CD1c-positive myeloid dendritic cell (primary cell): ENCODE results near the gene CENPQ.
"Not testable (repeated sequence)": the region's sequence is repeated elsewhere in the genome, so short reads cannot be mapped to it uniquely, and the experiment has no call there.

Source experiments
- DNase-seq: peaks from one replicate; pipeline ENCODE4 v3.0.0-alpha.2; 2016; ENCODE audit errors: extremely low spot score

The CENPQ gene

GRCh38 chr6:49462927-49463611, at the start of gene CENPQ, which contains the start of gene MMUT:
Gene CENPQ, plus strand, starts transcription at chr6:49463370. Its CDS starts 6,807 bp downstream, at chr6:49470177.
Gene MMUT, minus strand, starts transcription at chr6:49463253. Its CDS starts 3,787 bp downstream, at chr6:49459466.
- DNase-seq = peak; percentile 98

GRCh38 chr6:49415358-49415757, 47.8 kb upstream of the CENPQ start:
- DNase-seq = no peak

- DNase-seq = no peak
Measured at GRCh38 chr6:49416195-49416594, 47.0 kb upstream of the CENPQ start.

- DNase-seq = no peak
Measured at GRCh38 chr6:49423817-49424216, 39.4 kb upstream of the CENPQ start.

GRCh38 chr6:49430187-49430586, 33.0 kb upstream of the CENPQ start:
- no peak for DNase-seq

GRCh38 chr6:49430866-49431265, 32.3 kb upstream of the CENPQ start:
- DNase-seq = no peak

GRCh38 chr6:49453221-49453620, 9.9 kb upstream of the CENPQ start:
- DNase-seq = peak; percentile 12

GRCh38 chr6:49454787-49455709, 8.1 kb upstream of the CENPQ start:
- no peak for DNase-seq

GRCh38 chr6:49457771-49458170, 5.4 kb upstream of the CENPQ start:
- DNase-seq = no peak

- DNase-seq = peak; percentile 4
Measured at GRCh38 chr6:49462071-49462470, 1.1 kb upstream of the CENPQ start.

GRCh38 chr6:49462599-49462926, 607 bp upstream of the CENPQ start:
- DNase-seq = no peak

- DNase-seq = no peak
Measured at GRCh38 chr6:49463612-49463967, 420 bp downstream of the CENPQ start.

- DNase-seq = no peak
Measured at GRCh38 chr6:49464691-49465090, 1.5 kb downstream of the CENPQ start.

GRCh38 chr6:49468042-49468441, 4.9 kb downstream of the CENPQ start:
- no peak for DNase-seq

GRCh38 chr6:49476564-49476963, 13.4 kb downstream of the CENPQ start:
- DNase-seq = not testable (repeated sequence)

GRCh38 chr6:49479308-49479970, 16.3 kb downstream of the CENPQ start:
- DNase-seq = no peak

GRCh38 chr6:49481846-49482245, 18.7 kb downstream of the CENPQ start:
- not testable (repeated sequence) for DNase-seq

- DNase-seq = not testable (repeated sequence)
Measured at GRCh38 chr6:49483380-49483779, 20.2 kb downstream of the CENPQ start.

GRCh38 chr6:49490633-49491032, 27.5 kb downstream of the CENPQ start:
- DNase-seq = no peak

GRCh38 chr6:49497304-49497703, 34.1 kb downstream of the CENPQ start:
- DNase-seq = no peak

- no peak for DNase-seq
Measured at GRCh38 chr6:49499126-49499525, 36.0 kb downstream of the CENPQ start.

GRCh38 chr6:49499623-49500022, 36.5 kb downstream of the CENPQ start, which contains the start of gene GLYATL3:
Gene GLYATL3, plus strand, starts transcription at chr6:49499923. Its CDS starts 12,068 bp downstream, at chr6:49511991.
- DNase-seq = no peak
